Measurements from ENCODE around the gene LENEP.

- TF ChIP-seq CTCF (IDR thresholded peaks at IDR 0.05; ENCODE audit: low read length) (no peak), EZH2 (optimal IDR thresholded peaks at IDR 0.05; ENCODE audit: low read depth, low read length) (no peak)
Measured at GRCh38 chr1:155029513-155030242, 36.3 kb downstream of the LENEP start.
